WTC11 (cell line): ENCODE data around the gene C10orf71.

ENCODE experiments used
- FOXK1 ChIP-seq: sonication (generic); formaldehyde crosslinking; IDR thresholded peaks from 2 replicates; pipeline ENCODE4 v1.8.0; 2022; ENCODE audit warnings: mild to moderate bottlenecking, moderate library complexity, missing genetic modification reagents
- NR1H2 ChIP-seq: sonication (generic); formaldehyde crosslinking; IDR thresholded peaks from 2 replicates; pipeline ENCODE4 v1.9.0; 2021; ENCODE audit warnings: mild to moderate bottlenecking, moderate library complexity, missing genetic modification reagents
- TF ChIP-seq, protein P1 (sequence below): sonication (generic); formaldehyde crosslinking; IDR thresholded peaks from 2 replicates; pipeline ENCODE4 v1.8.0; 2022; ENCODE audit warnings: mild to moderate bottlenecking, missing genetic modification reagents
- TF ChIP-seq, protein P2 (sequence below): fragments of 200-600 bp; IDR thresholded peaks from 2 replicates; pipeline ENCODE4 v1.8.0; 2022; ENCODE audit warnings: antibody characterized with exemption

GRCh38 chr10:49324711-49325110, 25.7 kb downstream of the C10orf71 start:
- no peak for TF ChIP-seq FOXK1
- TF ChIP-seq, protein P1, sequence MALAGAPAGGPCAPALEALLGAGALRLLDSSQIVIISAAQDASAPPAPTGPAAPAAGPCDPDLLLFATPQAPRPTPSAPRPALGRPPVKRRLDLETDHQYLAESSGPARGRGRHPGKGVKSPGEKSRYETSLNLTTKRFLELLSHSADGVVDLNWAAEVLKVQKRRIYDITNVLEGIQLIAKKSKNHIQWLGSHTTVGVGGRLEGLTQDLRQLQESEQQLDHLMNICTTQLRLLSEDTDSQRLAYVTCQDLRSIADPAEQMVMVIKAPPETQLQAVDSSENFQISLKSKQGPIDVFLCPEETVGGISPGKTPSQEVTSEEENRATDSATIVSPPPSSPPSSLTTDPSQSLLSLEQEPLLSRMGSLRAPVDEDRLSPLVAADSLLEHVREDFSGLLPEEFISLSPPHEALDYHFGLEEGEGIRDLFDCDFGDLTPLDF: no peak
- TF ChIP-seq, protein P2, sequence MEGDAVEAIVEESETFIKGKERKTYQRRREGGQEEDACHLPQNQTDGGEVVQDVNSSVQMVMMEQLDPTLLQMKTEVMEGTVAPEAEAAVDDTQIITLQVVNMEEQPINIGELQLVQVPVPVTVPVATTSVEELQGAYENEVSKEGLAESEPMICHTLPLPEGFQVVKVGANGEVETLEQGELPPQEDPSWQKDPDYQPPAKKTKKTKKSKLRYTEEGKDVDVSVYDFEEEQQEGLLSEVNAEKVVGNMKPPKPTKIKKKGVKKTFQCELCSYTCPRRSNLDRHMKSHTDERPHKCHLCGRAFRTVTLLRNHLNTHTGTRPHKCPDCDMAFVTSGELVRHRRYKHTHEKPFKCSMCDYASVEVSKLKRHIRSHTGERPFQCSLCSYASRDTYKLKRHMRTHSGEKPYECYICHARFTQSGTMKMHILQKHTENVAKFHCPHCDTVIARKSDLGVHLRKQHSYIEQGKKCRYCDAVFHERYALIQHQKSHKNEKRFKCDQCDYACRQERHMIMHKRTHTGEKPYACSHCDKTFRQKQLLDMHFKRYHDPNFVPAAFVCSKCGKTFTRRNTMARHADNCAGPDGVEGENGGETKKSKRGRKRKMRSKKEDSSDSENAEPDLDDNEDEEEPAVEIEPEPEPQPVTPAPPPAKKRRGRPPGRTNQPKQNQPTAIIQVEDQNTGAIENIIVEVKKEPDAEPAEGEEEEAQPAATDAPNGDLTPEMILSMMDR: no peak
- no peak for TF ChIP-seq NR1H2 (CRISPR knock-in tag)
